GM23338 (cell line): ENCODE results near the gene CDC14B. TPM values are rescaled to one million over a fixed set of nuclear protein-coding genes. Genes with fewer than 3 reads are reported as not detected.

Experiments used
- ATAC-seq: fragments of 200-7000 bp; cut with Tn5 transposase; 3 replicates; pipeline ENCODE4 v1.9.1; 2020
- DNase-seq: peaks from one replicate; pipeline ENCODE4 v3.0.0-alpha.2; 2015; ENCODE audit warnings: low spot score
- H2AFZ ChIP-seq: fragments of 200-600 bp; sonication (generic); 2 replicates; pipeline ENCODE4 v1.8.0; 2016; ENCODE audit warnings: antibody characterized with exemption, mild to moderate bottlenecking, moderate library complexity
- H3F3A ChIP-seq: fragments of 200-600 bp; sonication (generic); replicated peaks from 2 replicates; pipeline ENCODE4 v1.8.0; 2017; ENCODE audit warnings: antibody characterized with exemption, mixed run types, low read depth
- H3K27ac ChIP-seq: fragments of 200-600 bp; sonication (generic); 2 replicates; pipeline ENCODE4 v1.6.1; 2016; ENCODE audit warnings: low read depth
- H3K27me3 ChIP-seq: fragments of 200-600 bp; sonication (generic); 2 replicates; pipeline ENCODE4 v1.8.0; 2016; ENCODE audit warnings: mild to moderate bottlenecking, mixed run types, moderate library complexity; ENCODE audit not compliant: insufficient read depth
- H3K36me3 ChIP-seq: fragments of 200-600 bp; sonication (generic); 2 replicates; pipeline ENCODE4 v1.8.0; 2016; ENCODE audit warnings: mild to moderate bottlenecking; ENCODE audit not compliant: insufficient read depth
- H3K4me1 ChIP-seq: fragments of 200-600 bp; sonication (generic); 2 replicates; pipeline ENCODE4 v1.8.0; 2016; ENCODE audit warnings: mild to moderate bottlenecking, moderate library complexity; ENCODE audit not compliant: insufficient read depth
- H3K4me2 ChIP-seq: fragments of 200-600 bp; sonication (generic); 2 replicates; pipeline ENCODE4 v1.7.1; 2017; ENCODE audit warnings: mixed run types
- H3K4me3 ChIP-seq: fragments of 200-600 bp; sonication (generic); 2 replicates; pipeline ENCODE4 v1.6.1; 2016; ENCODE audit warnings: mixed run types
- H3K79me2 ChIP-seq: fragments of 200-600 bp; sonication (generic); replicated peaks from 2 replicates; pipeline ENCODE4 v1.8.0; 2017; ENCODE audit warnings: mild to moderate bottlenecking; ENCODE audit not compliant: insufficient read depth
- H3K9me2 ChIP-seq: fragments of 200-600 bp; sonication (generic); 2 replicates; pipeline ENCODE4 v1.8.0; 2017; ENCODE audit not compliant: insufficient read depth
- H4K20me1 ChIP-seq: fragments of 200-600 bp; sonication (generic); replicated peaks from 2 replicates; pipeline ENCODE4 v1.8.0; 2017; ENCODE audit warnings: mild to moderate bottlenecking; ENCODE audit not compliant: insufficient read depth
- H3K27ac Mint-ChIP-seq: 2 replicates; pipeline ENCODE4 v1.8.0; 2020; ENCODE audit warnings: inconsistent platforms, mild to moderate bottlenecking, moderate library complexity, mixed read lengths
- H3K27me3 Mint-ChIP-seq: 3 replicates; pipeline ENCODE4 v1.8.0; 2022; ENCODE audit warnings: low read depth, mild to moderate bottlenecking, moderate library complexity, mixed read lengths, inconsistent platforms; ENCODE audit not compliant: insufficient read depth, poor library complexity
- H3K36me3 Mint-ChIP-seq: 3 replicates; pipeline ENCODE4 v1.8.0; 2021; ENCODE audit warnings: low read depth, mild to moderate bottlenecking, inconsistent platforms, moderate library complexity, mixed read lengths
- H3K4me1 Mint-ChIP-seq: 3 replicates; pipeline ENCODE4 v1.8.0; 2020; ENCODE audit warnings: mild to moderate bottlenecking, inconsistent platforms, mixed read lengths
- H3K4me3 Mint-ChIP-seq: 3 replicates; pipeline ENCODE4 v1.8.0; 2021; ENCODE audit warnings: moderate library complexity, mild to moderate bottlenecking, inconsistent platforms, mixed read lengths
- H3K9me3 Mint-ChIP-seq: 3 replicates; pipeline ENCODE4 v1.8.0; 2020; ENCODE audit warnings: moderate library complexity, mild to moderate bottlenecking, inconsistent platforms, mixed read lengths
- CREB1 ChIP-seq: fragments of 250-450 bp; sonication (Bioruptor Pico); IDR thresholded peaks from 2 replicates; pipeline ENCODE4 v1.5.0; 2020; ENCODE audit warnings: low read depth, mild to moderate bottlenecking, moderate library complexity
- CTCF ChIP-seq, 2 experiments: fragments of 200-600 bp in 1 of 2; sonication (generic) in 1 of 2; conservative IDR thresholded peaks; 2 replicates each; pipeline versions ENCODE4 v1.5.1 to v1.6.1; 2016 to 2017; ENCODE audit warnings: antibody characterized with exemption in 2 of 2, low read depth in 2 of 2, mild to moderate bottlenecking in 2 of 2, moderate library complexity in 1 of 2
- ETS1 ChIP-seq: IDR thresholded peaks from 2 replicates; pipeline ENCODE4 v1.6.1; 2016; ENCODE audit warnings: antibody characterized with exemption
- EZH2 ChIP-seq: fragments of 200-600 bp; sonication (generic); IDR thresholded peaks from one replicate; pipeline ENCODE4 v1.8.0; 2017; ENCODE audit warnings: antibody characterized with exemption, mild to moderate bottlenecking, low read depth; ENCODE audit not compliant: unreplicated experiment
- EZH2phosphoT487 ChIP-seq: fragments of 200-600 bp; sonication (generic); IDR thresholded peaks from one replicate; pipeline ENCODE4 v1.8.1; 2018; ENCODE audit warnings: antibody characterized with exemption; ENCODE audit not compliant: unreplicated experiment
- JUNB ChIP-seq: IDR thresholded peaks from one replicate; pipeline ENCODE4 v1.6.1; 2016; ENCODE audit warnings: antibody characterized with exemption; ENCODE audit not compliant: unreplicated experiment
- NANOG ChIP-seq: IDR thresholded peaks from 2 replicates; pipeline ENCODE4 v1.6.1; 2016; ENCODE audit warnings: antibody characterized with exemption, borderline replicate concordance
- POLR2AphosphoS5 ChIP-seq: IDR thresholded peaks from 2 replicates; pipeline ENCODE4 v1.6.1; 2016; ENCODE audit warnings: antibody characterized with exemption, low read depth
- REST ChIP-seq: IDR thresholded peaks from one replicate; pipeline ENCODE4 v1.6.1; 2018; ENCODE audit warnings: antibody characterized with exemption; ENCODE audit not compliant: unreplicated experiment
- ZNF114 ChIP-seq: fragments of 250-450 bp; sonication (Bioruptor Pico); IDR thresholded peaks from 2 replicates; pipeline ENCODE4 v1.5.0; 2020; ENCODE audit warnings: mild to moderate bottlenecking, moderate library complexity
- polyA plus RNA-seq: library from polyadenylated mRNA; unstranded; fragments of >200 nt; fragmentation: Nextera tagmentation; extraction: Ambion mirVana; gene quantifications from 2 replicates; pipeline ENCODE4 v1.2.1, GENCODE V29; 2016
- total RNA-seq: library from RNA; depleted of rRNA; stranded (reverse); fragments of >200 nt; shearing (Covaris generic); gene quantifications from 2 replicates; pipeline ENCODE4 v1.2.3, GENCODE V29; 2014

CDC14B gene
- total and polyA plus RNA-seq, 2 experiments from 2014 or later, result 12.2 to 52.1 TPM

- peaks cover 3% of the 10 kb centered on the region for H3K27me3 Mint-ChIP-seq
- H3K4me3 Mint-ChIP-seq, result no peak overlapping the region
Observed at GRCh38 chr9:96457266-96457665, 162.4 kb downstream of the CDC14B start.

GRCh38 chr9:96453625-96454024 is 166.0 kb downstream of the CDC14B start:
- TF ChIP-seq JUNB (no peak), POLR2AphosphoS5 (no peak), EZH2 (no peak), CTCF (conservative IDR thresholded peaks at IDR 0.05; ENCODE audit: low read depth in 2 of 2) (peak; percentile 46 to 49), ETS1 (no peak), NANOG (no peak)
- Mint-ChIP-seq H3K27me3 (peaks cover 17% of the 10 kb centered on the region), H3K4me1 (peaks cover 16% of the 10 kb centered on the region), H3K4me3 (no peak overlapping the region), H3K9me3 (no peaks in the 10 kb centered on the region; the same call in 2 of the 3 replicates), H3K36me3 (no peaks in the 10 kb centered on the region), H3K27ac (no peak overlapping the region)
- H3K27ac ChIP-seq, result no peak overlapping the region
- H3K27me3 ChIP-seq, result peaks cover 20% of the 10 kb centered on the region
- no peak overlapping the region for H2AFZ ChIP-seq
- H3K4me1 ChIP-seq, result no peaks in the 10 kb centered on the region
- no peaks in the 10 kb centered on the region for H3K9me2 ChIP-seq
- H4K20me1 ChIP-seq, result peaks cover 7% of the 10 kb centered on the region; the same call in 1 of the 2 replicates
- no peak overlapping the region for H3K4me3 ChIP-seq
- H3K36me3 ChIP-seq, result no peaks in the 10 kb centered on the region
- peaks cover 30% of the 10 kb centered on the region for H3K79me2 ChIP-seq
- H3F3A ChIP-seq, result no peaks in the 10 kb centered on the region
- ATAC-seq, result no peak
- no peak overlapping the region for H3K4me2 ChIP-seq
- DNase-seq, result peak; percentile 49

More at GRCh38 chr9:96457266-96457665, 162.4 kb downstream of the CDC14B start:
- no peaks in the 10 kb centered on the region for H3K9me3 Mint-ChIP-seq
- H3K36me3 Mint-ChIP-seq, result peaks cover 4% of the 10 kb centered on the region; the same call in 1 of the 3 replicates
- Histone ChIP-seq H3K27ac (no peak overlapping the region), H3K4me3 (no peak overlapping the region), H3F3A (no peaks in the 10 kb centered on the region), H3K9me2 (no peaks in the 10 kb centered on the region), H3K4me1 (peaks cover 29% of the 10 kb centered on the region), H3K27me3 (no peaks in the 10 kb centered on the region), H3K4me2 (no peak overlapping the region), H4K20me1 (peaks cover 7% of the 10 kb centered on the region; the same call in 1 of the 2 replicates), H2AFZ (no peak overlapping the region), H3K36me3 (no peaks in the 10 kb centered on the region), H3K79me2 (peaks cover 26% of the 10 kb centered on the region)
- DNase-seq (no peak), ATAC-seq (no peak)
- peaks cover 33% of the 10 kb centered on the region for H3K4me1 Mint-ChIP-seq
- H3K27ac Mint-ChIP-seq, result no peak overlapping the region
- TF ChIP-seq CREB1 (CRISPR knock-in tag), result no peak
- TF ChIP-seq POLR2AphosphoS5, result no peak
- TF ChIP-seq EZH2phosphoT487, result no peak
- TF ChIP-seq REST, result no peak
- TF ChIP-seq ZNF114, result no peak
